Measurements from ENCODE around the gene PCDHGA6. TPM values are rescaled to one million over a fixed set of nuclear protein-coding genes. Genes with fewer than 3 reads are reported as not detected.

PCDHGA6 gene
- total RNA-seq, 4 donors from 2014 or later: 2.4 to 7.5 (median 3.7) TPM

- no peak for DNase-seq
- WGBS, 2 donors (ENCODE audit: low coverage in 1 of 2): 66% methylated on average over 61 of the region's 61 CpGs; no CpG with 5 or more reads in 1 of the 2 donors
- no peak overlapping the region for H3K27ac ChIP-seq
- no peaks in the 10 kb centered on the region for H3K36me3 ChIP-seq
- H3K27me3 ChIP-seq: peaks cover 28% of the 10 kb centered on the region
- H3K9me3 ChIP-seq: peaks cover 50 to 86% of the 10 kb centered on the region in 2 donors
- H3K4me3 ChIP-seq: no peak overlapping the region
- TF ChIP-seq POLR2A (IDR thresholded peaks at IDR 0.05): no peak
- no peak for TF ChIP-seq POLR2AphosphoS5 (IDR thresholded peaks at IDR 0.05)
- TF ChIP-seq CTCF (IDR thresholded peaks at IDR 0.05): no peak
- TF ChIP-seq EP300 (IDR thresholded peaks at IDR 0.05; ENCODE audit: low read depth): no peak
- intact Hi-C loops (cut with DNase I; ENCODE audit: low total_unique reads) (loop anchor here (10.0 kb wide), 1 partner anchor 125 kb away; no protein-coding TSS in a partner anchor), in situ Hi-C loops (cut with MboI; ENCODE audit: low pct_ligation_motif_present in 1 of 4, low pct_unique_long_range_greater_than_20kb in 1 of 4, low sequenced_read_pairs in 3 of 4) (loop anchor here in 2 of 4 donors (10.0 to 25.0 kb wide), 2 partner anchors 165 to 187 kb away; partner anchors contain the start of genes PCDHB12 (in 1 of the 2), PCDHB13 (in 1 of the 2) and PCDHB14 (in 1 of the 2))
- no peaks in the 10 kb centered on the region for H3K4me1 ChIP-seq
Measured at GRCh38 chr5:141399555-141400258, 26.0 kb downstream of the PCDHGA6 start.

DNA sequence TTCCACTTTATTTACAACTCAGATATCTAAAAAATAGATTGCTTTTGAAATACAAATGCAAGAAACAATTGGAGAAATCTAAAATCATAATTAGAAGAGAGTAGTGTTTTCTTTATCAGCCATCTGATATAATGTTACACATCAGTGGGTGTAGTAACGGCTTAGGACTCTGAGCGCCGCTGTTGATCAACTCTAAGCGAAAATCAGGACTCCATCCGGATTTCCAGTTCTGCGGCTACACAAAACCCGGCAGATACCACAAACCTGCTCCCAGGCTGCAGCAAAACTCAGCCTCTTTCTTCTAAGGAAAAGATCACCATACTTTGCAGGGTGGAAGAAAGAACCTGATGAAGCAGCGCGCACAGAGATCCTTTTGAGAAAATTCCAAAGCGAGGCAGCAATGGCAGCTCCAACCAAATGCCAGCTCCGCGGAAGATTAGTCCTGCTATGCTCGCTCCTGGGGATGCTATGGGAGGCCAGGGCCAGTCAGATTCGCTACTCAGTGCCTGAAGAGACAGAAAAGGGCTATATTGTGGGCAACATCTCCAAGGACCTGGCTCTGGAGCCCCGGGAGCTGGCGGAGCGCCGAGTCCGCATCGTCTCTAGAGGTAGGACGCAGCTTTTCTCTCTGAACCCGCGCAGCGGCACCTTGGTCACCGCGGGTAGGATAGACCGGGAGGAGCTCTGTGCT lies 29.0 kb downstream of the PCDHGA6 start, which contains the start of gene PCDHGA9:
TSS of gene PCDHGA9 (plus strand) at position 226 of the 691 bp plus-strand sequence. CDS start at position 401, 175 bp downstream.
- peaks cover 26% of the 10 kb centered on the region for H3K27me3 ChIP-seq
- no peak for DNase-seq
- WGBS, 2 donors (ENCODE audit: low coverage in 1 of 2): 33 to 45% methylated on average over 7 to 27 of the region's 27 CpGs
- no peak for TF ChIP-seq POLR2AphosphoS5 (IDR thresholded peaks at IDR 0.05)
- TF ChIP-seq POLR2A (IDR thresholded peaks at IDR 0.05): no peak
- TF ChIP-seq CTCF (IDR thresholded peaks at IDR 0.05): peak in 3 of 5 experiments; percentile 12 to 19 (median 19)
- in situ Hi-C loops (cut with MboI; ENCODE audit: low pct_ligation_motif_present in 1 of 4, low pct_unique_long_range_greater_than_20kb in 1 of 4, low sequenced_read_pairs in 3 of 4): loop anchor here in 1 of 4 donors (10.0 kb wide), 1 partner anchor 162 kb away; no protein-coding TSS in a partner anchor
- H3K9me3 ChIP-seq: peaks cover 54 to 96% of the 10 kb centered on the region in 2 donors
- no peaks in the 10 kb centered on the region for H3K36me3 ChIP-seq
- H3K4me3 ChIP-seq: peak within 1 kb of the TSS in 1 of 4 donors; percentile 32
- H3K27ac ChIP-seq: no peak within 1 kb of the TSS
- no peaks in the 10 kb centered on the region for H3K4me1 ChIP-seq
- intact Hi-C loops (cut with DNase I; ENCODE audit: low total_unique reads): loop anchor here (10.0 kb wide), 1 partner anchor 122 kb away; no protein-coding TSS in a partner anchor

DNA sequence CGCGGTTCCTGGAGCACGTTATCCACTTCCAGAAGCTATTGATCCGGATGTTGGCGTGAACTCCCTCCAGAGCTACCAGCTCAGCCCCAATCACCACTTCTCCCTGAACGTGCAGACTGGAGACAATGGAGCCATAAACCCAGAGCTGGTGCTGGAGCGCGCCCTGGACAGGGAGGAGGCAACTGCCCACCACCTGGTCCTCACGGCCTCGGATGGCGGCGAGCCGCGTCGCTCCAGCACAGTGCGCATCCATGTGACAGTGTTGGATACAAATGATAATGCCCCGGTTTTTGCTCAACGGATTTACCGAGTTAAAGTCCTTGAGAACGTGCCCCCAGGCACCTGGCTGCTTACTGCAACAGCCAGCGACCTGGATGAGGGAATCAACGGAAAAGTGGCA lies 29.7 kb downstream of the PCDHGA6 start:
- H3K27ac ChIP-seq: no peak overlapping the region
- TF ChIP-seq POLR2A (IDR thresholded peaks at IDR 0.05) (no peak), CTCF (IDR thresholded peaks at IDR 0.05) (no peak)
- no peaks in the 10 kb centered on the region for H3K36me3 ChIP-seq
- peaks cover 54 to 99% of the 10 kb centered on the region in 2 donors for H3K9me3 ChIP-seq
- intact Hi-C loops (cut with DNase I; ENCODE audit: low total_unique reads): loop anchor here (10.0 kb wide), 1 partner anchor 121 kb away; no protein-coding TSS in a partner anchor
- in situ Hi-C loops (cut with MboI; ENCODE audit: low pct_ligation_motif_present in 1 of 4, low pct_unique_long_range_greater_than_20kb in 1 of 4, low sequenced_read_pairs in 3 of 4): loop anchor here in 1 of 4 donors (10.0 kb wide), 1 partner anchor 161 kb away; no protein-coding TSS in a partner anchor
- 40 to 57% methylated on average over 17 to 22 of the region's 22 CpGs for WGBS, 2 donors (ENCODE audit: low coverage in 1 of 2)
- no peaks in the 10 kb centered on the region for H3K4me1 ChIP-seq
- H3K27me3 ChIP-seq: peaks cover 28% of the 10 kb centered on the region
- DNase-seq: no peak
- peak overlapping the region in 1 of 4 donors; percentile 32 for H3K4me3 ChIP-seq
